HG02642 (cell line): ENCODE data around the gene FADS1.

Experiments used
- ATAC-seq: cut with Tn5 transposase; IDR thresholded peaks from one replicate; pipeline ENCODE4 v1.9.1; 2021; ENCODE audit warnings: mild to moderate bottlenecking; ENCODE audit not compliant: unreplicated experiment, poor library complexity

The FADS1 gene

GRCh38 chr11:61780581-61781162 is 36.1 kb downstream of the FADS1 start:
- no peak for ATAC-seq

GRCh38 chr11:61779666-61780525 is 36.9 kb downstream of the FADS1 start:
- ATAC-seq = no peak

GRCh38 chr11:61778920-61779650 is 37.7 kb downstream of the FADS1 start:
- no peak for ATAC-seq

GRCh38 chr11:61778357-61778886 is 38.4 kb downstream of the FADS1 start:
- no peak for ATAC-seq

- ATAC-seq = no peak
Measured at GRCh38 chr11:61777234-61778090, 39.3 kb downstream of the FADS1 start.

GRCh38 chr11:61776561-61777075 is 40.2 kb downstream of the FADS1 start:
- no peak for ATAC-seq

- no peak for ATAC-seq
Measured at GRCh38 chr11:61775606-61776554, 40.9 kb downstream of the FADS1 start.

GRCh38 chr11:61775106-61775505 is 41.7 kb downstream of the FADS1 start:
- no peak for ATAC-seq

- no peak for ATAC-seq
Measured at GRCh38 chr11:61774411-61774810, 42.4 kb downstream of the FADS1 start.

GRCh38 chr11:61773809-61774208 is 43.0 kb downstream of the FADS1 start:
- no peak for ATAC-seq

- no peak for ATAC-seq
Measured at GRCh38 chr11:61773356-61773755, 43.4 kb downstream of the FADS1 start.

- no peak for ATAC-seq
Measured at GRCh38 chr11:61771985-61772455, 44.8 kb downstream of the FADS1 start.

- no peak for ATAC-seq
Measured at GRCh38 chr11:61771195-61771894, 45.5 kb downstream of the FADS1 start.

GRCh38 chr11:61769946-61770683 is 46.7 kb downstream of the FADS1 start:
- ATAC-seq = no peak

- no peak for ATAC-seq
Measured at GRCh38 chr11:61769169-61769920, 47.5 kb downstream of the FADS1 start.

- ATAC-seq = no peak
Measured at GRCh38 chr11:61768376-61769076, 48.3 kb downstream of the FADS1 start.
